HG02798 (cell line): ENCODE measurements around the gene IQCN.
A peak's percentile ranks its signal among the peaks of the same experiment; 100 is the strongest.

Experiments
- ATAC-seq: cut with Tn5 transposase; IDR thresholded peaks from one replicate; pipeline ENCODE4 v1.9.1; 2021; ENCODE audit warnings: mild to moderate bottlenecking; ENCODE audit not compliant: unreplicated experiment, poor library complexity

IQCN gene

DNA sequence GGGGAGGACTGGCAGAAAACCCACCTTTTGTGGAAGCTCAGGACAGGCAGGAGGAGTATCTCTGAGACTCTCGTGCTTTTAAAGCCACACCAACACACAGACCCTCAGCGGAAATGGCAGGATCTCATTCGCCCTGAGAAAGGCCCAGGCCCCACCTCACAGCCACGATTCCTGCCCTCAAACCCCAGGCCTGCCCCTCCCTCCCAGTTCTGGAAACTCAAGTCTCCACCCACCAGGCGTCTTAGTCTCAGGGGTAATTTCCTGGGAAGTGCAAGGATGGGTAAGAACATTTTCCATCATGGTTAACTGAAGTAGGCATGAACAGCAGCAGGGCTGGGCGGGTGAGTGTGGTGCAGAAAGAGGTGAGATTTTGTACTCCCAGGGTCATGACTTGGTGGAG is 40.1 kb downstream of the IQCN start:
- ATAC-seq, result no peak

DNA sequence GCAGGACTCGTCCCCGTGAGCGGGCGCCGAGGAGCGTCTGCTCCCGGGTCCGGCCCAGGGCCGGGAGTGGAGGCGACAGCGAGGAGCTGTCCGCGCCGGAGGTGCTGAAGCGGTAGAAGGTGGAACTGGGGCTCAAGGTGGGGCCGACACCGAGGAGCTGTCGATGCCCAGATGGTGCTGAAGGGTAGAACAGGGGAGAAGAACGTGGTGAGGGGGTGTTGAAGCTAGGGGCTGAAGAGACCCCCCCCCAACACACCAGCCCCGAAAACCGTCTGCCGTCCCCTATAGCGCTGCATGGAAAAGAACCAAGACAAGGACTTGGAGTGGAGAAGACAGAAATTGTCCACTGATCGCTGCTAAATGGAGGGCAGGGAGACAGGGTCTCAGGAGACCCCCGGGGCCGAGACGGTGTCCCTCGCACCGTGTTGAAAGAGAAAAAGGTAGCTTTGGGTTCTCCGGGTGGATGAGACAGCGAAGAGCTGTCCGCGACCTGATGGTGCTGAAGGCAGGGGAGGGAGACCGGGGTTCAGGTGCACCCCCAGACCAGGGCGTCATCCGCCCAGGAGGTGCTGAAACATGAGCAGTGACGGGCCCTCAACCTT is 40.9 kb downstream of the IQCN start:
- no peak for ATAC-seq

DNA sequence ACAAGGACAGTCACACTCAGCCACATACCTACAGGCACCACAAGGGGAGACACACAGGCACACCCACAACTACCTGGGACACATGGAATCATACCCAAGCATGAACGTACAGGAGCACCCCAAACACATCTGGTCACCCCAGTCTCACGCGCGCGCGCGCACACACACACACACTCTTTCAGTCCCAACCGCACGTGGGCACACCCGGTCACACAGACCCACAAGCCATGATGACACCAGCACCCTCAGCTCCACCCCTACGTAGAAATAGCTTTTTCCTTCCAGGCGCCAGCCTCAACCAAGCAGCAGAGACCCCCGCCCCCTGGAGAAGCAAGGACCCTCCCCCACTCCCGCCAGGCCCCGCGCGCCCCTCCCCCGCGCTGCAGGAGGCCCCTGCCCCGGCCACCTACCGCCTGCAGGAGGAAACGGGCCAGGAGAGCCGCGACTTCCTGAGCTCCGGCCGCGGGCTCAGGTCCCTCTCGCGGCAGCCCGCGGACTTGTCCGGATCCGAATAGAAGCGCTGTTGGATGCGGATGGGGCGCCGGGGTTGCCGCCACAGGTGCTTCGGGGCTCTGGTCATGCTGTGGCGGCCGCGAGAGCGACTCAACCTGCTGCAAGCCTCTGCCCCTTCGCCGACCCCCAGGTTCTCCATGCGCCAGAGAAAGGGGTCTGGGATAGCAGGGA is 41.6 kb downstream of the IQCN start:
- ATAC-seq, result no peak

DNA sequence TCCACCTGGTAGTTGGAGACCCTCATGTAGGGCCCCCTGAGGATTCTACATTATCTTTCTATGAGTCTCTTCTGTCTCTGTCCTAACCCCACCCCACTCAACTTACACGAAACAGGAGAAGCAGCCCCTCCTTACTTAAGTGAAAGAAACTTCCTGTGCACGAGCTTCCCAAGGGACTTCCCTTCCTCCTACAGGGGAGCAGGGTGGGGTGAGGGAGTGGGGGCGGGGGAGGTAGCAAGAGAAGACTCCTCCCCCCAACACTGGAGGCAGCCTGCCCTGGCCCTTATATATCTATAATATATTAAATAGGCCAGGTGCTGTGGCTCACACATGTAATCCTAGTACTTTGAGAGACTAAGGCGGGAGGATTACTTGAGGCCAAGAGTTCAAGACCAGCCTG is 42.5 kb downstream of the IQCN start:
- no peak for ATAC-seq

DNA sequence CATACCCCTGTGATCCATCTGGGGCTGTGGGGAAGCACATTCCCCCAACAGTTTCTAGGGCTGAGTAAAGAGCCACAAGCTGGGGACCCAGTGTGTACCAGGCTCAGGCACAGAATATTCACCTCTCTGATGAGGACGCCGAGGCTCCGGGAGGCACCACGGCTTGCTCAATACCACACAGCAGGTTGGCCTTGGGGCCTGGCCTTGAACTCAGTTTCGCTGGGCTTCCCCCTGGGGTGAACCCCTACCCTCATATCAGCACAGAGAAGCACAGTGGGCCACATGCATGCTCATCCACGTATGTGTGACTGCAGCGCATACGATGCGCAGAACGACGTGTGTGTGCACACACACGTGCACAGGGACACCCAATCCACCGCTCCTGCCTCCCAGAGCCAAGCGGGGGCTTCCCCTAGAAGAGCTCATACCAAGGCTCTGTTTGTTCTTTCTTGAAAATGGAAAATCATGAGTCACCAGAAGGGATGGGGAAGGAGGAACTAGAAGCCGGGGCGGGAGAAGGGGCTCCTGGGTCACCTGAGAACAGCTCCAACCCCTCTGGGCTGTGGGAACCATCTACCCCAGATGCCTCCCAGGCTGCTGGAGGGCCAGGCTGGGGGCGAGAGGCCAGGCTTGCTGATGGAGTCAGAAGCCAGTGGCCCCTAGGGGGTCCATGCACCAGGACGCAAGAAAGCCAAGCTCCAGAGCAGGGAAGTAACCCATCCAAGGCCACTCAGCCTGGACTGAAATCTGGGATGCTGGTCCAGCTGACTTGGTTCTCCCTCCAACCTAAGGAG is 43.1 kb downstream of the IQCN start:
- no peak for ATAC-seq

DNA sequence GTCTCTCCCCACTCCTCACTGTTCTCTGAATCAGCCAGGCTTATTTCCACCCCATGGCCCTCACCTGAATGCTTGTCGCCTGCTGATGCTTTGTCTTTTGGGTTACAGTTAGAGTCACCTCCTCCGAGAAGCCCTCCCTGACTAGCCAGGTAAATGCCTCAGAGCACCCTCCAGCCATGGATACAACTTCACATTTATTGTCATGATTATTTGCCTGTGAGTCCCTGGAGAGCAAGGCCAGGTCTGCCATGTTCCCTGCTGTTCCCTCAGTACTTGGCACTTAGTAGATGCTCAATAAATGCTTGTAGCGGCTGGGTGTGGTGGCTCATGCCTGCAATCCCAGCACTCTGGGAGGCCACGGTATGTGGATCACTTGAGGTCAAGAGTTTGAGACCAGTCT is 44.3 kb downstream of the IQCN start:
- no peak for ATAC-seq

DNA sequence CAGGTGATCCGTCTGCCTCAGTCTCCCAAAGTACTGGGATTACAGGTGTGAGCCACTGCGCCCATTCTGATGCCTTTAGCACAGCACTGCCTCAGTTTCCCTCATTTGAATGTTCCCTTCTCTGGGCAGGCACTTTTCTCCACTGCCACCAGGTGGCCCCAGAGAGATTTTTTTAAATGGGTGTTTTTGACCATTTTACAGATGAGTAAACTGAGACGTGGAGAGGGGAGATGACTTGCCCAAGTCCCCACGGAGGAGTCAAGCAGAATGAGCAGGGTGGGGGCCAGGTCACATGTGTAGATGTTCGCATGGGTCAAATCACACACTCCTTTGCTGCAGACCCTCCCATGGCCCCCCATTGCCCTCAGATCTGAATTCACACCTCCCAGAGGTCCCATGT is 44.8 kb downstream of the IQCN start:
- ATAC-seq, result no peak

DNA sequence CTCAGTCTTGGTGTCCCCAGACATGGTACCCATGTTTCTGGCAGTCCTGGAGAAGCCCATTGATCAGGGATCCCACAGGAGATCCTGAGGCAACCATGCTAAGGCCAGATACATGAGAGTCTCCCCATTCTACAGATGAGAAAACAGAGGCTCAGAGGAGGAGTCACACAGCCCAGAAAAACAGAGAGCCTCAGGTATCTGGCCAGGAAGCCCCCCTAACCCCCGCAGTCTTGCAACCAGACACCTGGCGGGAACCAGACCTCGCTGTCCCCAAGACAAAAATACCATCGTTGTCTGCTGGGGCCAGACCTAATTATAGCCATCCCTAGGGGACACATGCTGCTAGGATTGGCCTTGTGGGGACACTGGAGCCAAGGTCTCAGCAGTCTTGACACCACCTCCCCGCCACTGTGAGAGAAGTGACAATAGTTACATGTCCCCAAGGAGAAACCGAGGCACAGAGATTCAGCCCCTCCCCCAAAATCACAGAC is 46.4 kb downstream of the IQCN start:
- no peak for ATAC-seq

DNA sequence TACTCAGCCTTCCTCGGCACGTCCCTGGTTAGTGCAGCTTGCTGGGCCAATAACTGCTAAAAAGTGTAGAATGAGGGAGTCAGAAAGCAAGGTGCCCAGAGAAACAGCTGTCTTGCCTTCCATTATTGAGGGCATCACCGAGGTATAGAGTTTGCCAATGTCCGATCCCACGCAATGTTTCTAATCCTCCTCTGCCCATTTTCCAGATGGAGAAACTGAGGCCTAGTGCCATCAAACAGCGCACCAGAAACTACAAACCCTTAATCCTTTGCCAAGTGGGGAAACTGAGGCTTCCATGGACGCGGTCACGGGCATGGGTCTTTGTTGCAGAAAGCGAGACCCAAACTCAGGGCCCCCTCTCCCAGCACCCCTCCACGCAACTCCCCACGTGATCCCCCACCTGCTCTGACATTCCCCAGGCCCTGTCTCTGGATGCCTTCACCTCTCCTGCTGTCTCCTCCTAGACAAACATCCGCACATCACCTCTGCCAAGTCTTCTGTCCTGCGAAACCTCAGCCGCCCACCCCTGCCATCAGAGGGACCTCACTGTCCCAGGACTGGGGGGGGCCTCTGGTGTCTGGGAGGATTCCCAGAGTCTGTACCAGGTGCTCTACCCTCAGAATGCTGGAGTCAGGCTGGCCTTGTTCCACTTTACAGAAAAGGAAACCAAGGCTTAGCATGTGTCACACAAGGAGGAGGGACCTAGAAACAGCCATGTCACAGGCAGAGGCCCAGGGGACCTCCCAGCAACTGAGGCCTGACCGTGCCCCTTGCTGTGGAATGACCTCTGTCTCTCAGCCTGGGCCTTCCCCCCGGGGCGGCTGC is 47.1 kb downstream of the IQCN start:
- no peak for ATAC-seq

DNA sequence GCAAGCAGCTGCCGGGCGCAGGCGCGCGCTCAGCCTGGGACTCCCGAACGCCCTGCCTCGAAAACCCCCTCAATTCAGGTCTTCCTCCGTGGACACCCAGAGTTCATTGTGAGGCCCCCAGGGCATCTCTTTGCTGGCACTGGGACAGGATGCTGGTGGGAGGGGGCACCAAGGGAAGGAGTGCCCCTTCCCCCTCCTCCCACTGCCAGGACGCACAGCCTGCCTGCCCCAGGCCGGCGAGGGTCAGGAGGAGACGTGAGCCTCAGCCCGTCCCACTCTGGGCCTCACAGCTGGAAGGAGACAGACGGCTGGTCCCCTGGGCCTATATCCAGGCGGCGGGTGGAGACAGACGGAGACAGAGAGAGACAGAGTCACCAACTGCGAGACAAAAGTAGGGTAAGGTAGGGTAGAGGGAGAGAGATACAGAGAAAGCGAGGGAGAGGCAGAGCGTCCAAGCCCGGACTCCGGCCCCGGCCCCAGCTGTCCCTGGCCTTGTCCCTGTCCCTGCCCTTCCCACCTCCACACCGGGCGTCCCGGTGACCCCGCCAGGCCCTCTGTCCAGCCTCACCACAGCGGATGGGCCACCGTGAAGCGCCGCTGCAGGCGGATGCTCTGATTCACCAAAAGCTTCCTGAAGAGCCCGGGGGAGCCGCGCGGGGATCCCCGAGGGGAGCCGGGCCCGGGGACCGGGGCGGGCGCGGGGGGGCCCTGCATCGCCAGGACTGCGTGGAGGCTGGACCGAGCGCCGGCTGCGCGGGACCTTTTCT is 48.4 kb downstream of the IQCN start, which contains the start of gene PDE4C:
TSS of gene PDE4C (minus strand) at position 737 of the 767 bp plus-strand sequence. CDS start at position 714, 23 bp downstream.
- ATAC-seq, result no peak

DNA sequence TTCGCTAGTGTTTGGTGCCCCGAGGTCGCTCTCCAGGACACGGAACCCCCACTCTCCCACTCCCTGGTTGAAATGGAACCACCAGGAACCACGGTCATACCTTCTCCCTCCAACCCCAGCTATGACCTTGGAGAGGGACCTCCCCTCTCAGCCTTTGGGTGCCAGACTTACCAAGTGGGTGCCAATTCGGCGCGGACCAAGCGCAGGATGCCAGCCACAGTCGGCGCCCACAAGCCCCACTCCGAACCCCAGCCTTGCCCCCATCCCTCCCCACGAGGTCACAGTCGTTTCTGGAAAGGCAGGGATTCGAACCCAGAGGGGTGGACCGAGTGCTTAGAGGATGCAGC is 48.9 kb downstream of the IQCN start:
- no peak for ATAC-seq

DNA sequence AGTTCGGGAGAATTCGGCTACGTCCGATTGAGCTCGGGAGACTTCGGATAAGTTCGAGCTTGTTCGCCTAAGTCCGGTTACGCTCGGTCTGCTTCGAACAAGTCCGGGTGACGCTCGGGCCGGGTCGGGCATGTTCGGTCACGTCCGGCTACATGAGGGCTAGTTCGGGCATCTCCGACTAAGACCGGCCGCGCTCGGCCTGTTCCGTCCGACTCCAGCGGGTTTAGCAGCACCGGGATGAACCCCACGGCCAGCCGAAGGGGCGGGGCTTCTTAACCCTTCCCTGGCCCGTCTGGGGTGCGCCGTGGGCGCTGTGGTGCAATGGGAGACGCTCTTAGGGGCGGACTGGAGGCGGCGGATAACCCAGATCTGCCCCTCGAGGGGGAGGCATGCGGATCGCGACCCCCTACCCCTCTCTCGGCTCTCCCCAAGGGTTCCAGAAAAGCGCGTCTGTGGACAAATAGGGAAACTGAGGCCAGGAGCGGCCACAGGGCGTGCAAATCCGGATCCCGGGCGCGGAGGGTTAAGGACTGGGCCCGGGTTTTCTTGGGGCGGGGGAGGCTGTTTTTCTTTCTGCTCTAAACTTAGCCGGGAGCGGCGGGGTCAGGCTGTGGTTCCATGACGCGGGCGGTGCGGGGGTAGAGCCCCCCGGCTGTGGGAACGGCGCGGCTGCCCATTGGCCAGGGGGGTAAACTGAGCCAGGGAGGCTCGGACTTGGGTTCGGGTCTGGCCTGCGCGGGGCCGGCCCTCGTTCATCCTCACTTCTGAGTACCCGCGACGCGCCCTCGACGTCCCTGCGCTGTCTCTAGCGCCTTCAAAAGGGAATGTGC is 49.5 kb downstream of the IQCN start:
- peak; percentile 95 for ATAC-seq

DNA sequence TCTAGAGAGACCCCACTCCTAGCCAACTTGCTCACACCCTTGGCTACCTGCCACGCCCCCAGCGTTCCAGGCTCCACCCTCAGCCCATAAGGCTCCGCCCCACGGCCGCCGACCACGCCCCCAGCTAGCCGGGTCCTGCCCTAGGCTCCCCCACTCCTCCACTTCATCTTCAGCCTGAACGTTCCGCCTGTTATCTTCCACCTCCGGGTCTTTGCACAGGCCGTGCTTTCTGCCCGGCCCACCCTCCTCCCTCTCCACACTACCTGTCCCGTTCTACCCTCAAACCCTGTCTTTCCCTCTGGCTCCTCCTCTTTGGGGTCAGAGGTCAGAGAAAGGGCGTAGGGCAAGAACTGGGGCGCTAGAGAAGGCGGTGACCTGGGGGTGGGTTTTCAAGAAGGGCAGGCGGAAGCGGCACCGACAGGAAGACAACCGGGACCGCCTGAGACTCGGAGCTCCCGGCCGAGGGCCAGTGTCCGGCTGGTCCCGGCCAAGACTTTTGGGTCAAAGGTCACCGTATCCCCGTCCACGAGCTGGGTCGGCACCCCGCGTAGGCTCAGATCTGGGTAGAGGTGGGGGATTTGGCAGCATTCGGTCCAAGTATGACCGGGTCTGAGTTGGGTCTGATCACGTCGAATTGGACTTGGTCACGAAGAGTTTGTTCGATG is 50.3 kb downstream of the IQCN start:
- ATAC-seq, result no peak

DNA sequence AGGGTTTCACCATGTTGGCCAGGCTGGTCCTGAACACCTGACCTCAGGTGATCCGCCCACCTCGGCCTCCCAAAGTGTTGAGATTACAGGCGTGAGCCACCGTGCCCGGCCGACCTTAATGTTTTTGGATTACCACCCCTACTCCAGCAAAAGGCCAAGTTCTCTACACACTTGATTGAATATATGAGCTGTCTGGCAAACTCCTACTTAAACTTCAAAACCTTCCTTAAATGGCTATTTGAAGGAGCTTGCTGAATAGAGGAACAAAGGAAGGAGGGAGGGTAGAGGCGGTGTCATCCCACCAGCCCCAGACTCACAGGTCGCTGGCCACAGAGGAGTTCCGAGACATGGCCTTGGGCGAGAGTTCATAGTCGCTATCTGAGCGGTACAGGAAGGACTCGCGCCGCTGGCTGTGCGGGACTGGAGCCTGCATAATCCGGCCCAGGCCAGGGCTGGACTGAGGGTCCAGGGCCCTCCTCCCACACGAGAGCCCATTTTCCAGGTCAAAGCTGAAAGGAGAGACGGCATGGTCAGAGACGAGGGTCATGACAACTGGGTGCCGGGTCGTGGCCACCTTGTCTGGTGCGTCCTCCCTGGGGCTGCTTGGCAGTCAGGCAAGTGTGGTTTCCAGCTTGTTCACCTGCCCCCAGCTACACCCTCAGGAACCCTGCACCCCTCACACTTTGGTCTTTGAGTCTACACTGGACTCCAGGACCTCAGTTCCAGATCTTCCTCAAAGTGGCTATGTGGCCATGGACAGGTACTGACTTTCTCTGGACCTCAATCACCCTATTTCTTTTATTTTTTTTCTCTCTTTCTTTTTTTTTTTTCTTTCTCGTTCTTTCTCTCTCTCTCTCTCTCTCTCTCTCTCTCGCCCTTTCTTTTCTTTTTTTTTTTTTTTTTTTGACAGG is 52.2 kb downstream of the IQCN start:
- ATAC-seq, result no peak

DNA sequence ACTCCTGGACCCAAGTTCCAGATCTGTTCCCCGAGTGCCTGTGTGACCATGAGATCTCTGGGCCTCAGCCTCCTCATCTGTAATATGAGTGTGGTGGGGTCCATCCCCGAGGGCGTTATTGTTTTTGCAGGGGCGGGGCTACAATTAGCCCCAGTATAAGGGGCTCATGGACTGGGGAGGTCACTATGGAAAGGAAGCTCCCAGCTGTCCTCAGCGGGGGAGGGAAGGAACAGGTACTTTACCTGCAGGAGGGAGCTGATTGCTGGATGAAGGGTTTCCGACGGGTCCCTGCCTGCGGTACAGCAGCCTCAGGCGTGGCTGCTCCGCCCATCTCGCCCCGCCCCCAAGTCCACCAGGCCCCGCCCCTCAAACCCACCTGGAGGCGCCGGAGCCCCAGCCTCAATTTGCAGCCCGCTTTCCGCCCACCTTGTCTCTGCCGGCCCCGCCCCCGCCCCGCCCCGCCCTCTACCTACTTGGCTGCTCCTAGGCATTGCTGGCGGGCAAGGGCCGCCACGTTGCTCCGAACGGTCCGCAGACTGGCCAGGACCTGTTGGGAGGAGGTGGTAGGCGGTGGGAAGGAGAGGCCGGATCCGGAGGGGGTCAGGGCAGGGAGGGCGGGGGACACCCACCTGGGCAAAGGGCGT is 53.5 kb downstream of the IQCN start:
- no peak for ATAC-seq

DNA sequence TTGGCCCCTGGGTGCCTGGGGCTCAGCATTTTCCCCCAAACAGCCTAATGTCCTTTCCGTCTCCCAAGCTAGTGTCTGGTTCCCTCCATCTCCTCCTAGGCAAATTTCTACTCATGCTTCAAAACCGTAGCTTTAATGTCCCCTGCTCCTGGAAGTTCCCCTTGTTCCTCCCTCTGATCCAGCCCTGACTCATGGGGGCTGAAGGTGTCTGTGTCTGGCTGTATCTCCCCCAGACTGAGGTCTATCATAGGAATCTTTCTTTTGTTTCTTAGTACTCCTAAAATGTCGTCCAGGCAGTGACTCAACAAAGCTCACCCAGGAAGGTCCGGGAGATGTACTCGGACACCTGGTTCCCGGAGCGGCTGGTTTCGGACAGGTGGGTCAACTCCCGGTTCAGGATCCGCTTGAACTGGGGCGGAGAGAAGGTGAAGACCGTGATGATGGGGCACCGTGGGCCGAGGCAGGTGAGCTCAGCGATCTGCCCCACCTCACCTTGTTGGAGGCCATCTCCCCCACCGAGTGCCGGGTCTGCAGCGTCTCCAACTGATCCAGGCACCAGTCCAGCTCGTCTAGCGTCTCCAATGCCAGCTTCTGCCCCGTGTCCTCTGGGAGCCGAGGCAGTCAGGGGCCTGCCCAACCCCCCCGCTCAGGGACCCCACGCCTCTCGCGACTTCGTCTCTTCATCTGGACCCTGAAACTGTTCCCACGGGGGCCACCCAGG is 54.2 kb downstream of the IQCN start:
- no peak for ATAC-seq
